Posterior vena cava (tissue), 2 donors: ENCODE measurements around the gene BACH2. TPM values are rescaled to one million over a fixed set of nuclear protein-coding genes. Genes with fewer than 3 reads are reported as not detected.

Experiments
- DNase-seq: peaks from one replicate; pipeline ENCODE4 v3.0.0-alpha.2; 2020; ENCODE audit warnings: low spot score
- intact Hi-C, 2 donors: fragments of 100-400 bp; cut with DNase I; formaldehyde crosslinking; loops; one replicate each; pipeline versions ENCODE4 v1.14.1 to v1.14.2; 2022 to 2023
- total RNA-seq, 2 donors: library from RNA; stranded (reverse); fragmentation: NEBNext Ultra II Directional; extraction: Animal tissue kit (Norgen Biotek cat#: 25700); gene quantifications; one replicate each; pipeline ENCODE4 v1.2.1, GENCODE V29; 2021
- donor health status: DM: yes; HTN: yes; CAD: no.
- donor health status: DM: yes; HTN: yes; CAD: no.

Gene BACH2
- total RNA-seq, 2 donors from 2014 or later = 3.9 to 4.5 TPM

GRCh38 chr6:90197854-90198496, 98.7 kb downstream of the BACH2 start:
- DNase-seq = no peak
- intact Hi-C loops = no loop called here

GRCh38 chr6:90195094-90195829, 101.4 kb downstream of the BACH2 start:
- no peak for DNase-seq
- intact Hi-C loops = no loop called here

GRCh38 chr6:90194371-90194841, 102.2 kb downstream of the BACH2 start:
- DNase-seq = no peak
- intact Hi-C loops = loop anchor here in 1 of 2 donors (5.0 kb wide), 1 partner anchor 938 kb away; no protein-coding TSS in a partner anchor

GRCh38 chr6:90193359-90193758, 103.3 kb downstream of the BACH2 start:
- DNase-seq = no peak
- intact Hi-C loops = loop anchor here in 1 of 2 donors (5.0 kb wide), 1 partner anchor 939 kb away; no protein-coding TSS in a partner anchor

- intact Hi-C loops = loop anchor here in 1 of 2 donors (5.0 kb wide), 1 partner anchor 939 kb away; no protein-coding TSS in a partner anchor
- DNase-seq = no peak
Measured at GRCh38 chr6:90192857-90193256, 103.8 kb downstream of the BACH2 start.

- no peak for DNase-seq
- intact Hi-C loops = loop anchor here in 1 of 2 donors (5.0 kb wide), 1 partner anchor 941 kb away; no protein-coding TSS in a partner anchor
Measured at GRCh38 chr6:90190752-90191395, 105.8 kb downstream of the BACH2 start.

- intact Hi-C loops = loop anchor here in 1 of 2 donors (5.0 kb wide), 1 partner anchor 942 kb away; no protein-coding TSS in a partner anchor
- no peak for DNase-seq
Measured at GRCh38 chr6:90190131-90190530, 106.5 kb downstream of the BACH2 start.

- no peak for DNase-seq
- intact Hi-C loops = loop anchor here in 1 of 2 donors (5.0 kb wide), 1 partner anchor 105 kb away; no protein-coding TSS in a partner anchor
Measured at GRCh38 chr6:90187437-90188121, 109.1 kb downstream of the BACH2 start.

GRCh38 chr6:90186637-90187371, 109.8 kb downstream of the BACH2 start:
- intact Hi-C loops = loop anchor here in 1 of 2 donors (5.0 kb wide), 1 partner anchor 105 kb away; no protein-coding TSS in a partner anchor
- no peak for DNase-seq

GRCh38 chr6:90186026-90186425, 110.6 kb downstream of the BACH2 start:
- no peak for DNase-seq
- intact Hi-C loops = loop anchor here in 1 of 2 donors (5.0 kb wide), 1 partner anchor 104 kb away; no protein-coding TSS in a partner anchor

GRCh38 chr6:90184334-90185298, 112.0 kb downstream of the BACH2 start:
- intact Hi-C loops = loop anchor here in 1 of 2 donors (5.0 kb wide), 1 partner anchor 102 kb away; no protein-coding TSS in a partner anchor
- no peak for DNase-seq

- DNase-seq = no peak
- intact Hi-C loops = no loop called here
Measured at GRCh38 chr6:90183587-90184333, 112.9 kb downstream of the BACH2 start.

GRCh38 chr6:90180526-90180925, 116.1 kb downstream of the BACH2 start:
- DNase-seq = no peak
- intact Hi-C loops = no loop called here

GRCh38 chr6:90179190-90180169, 117.2 kb downstream of the BACH2 start:
- intact Hi-C loops = no loop called here
- no peak for DNase-seq

GRCh38 chr6:90178384-90178855, 118.2 kb downstream of the BACH2 start:
- intact Hi-C loops = no loop called here
- no peak for DNase-seq
